Panc1 (cell line): ENCODE results near the gene SIN3B. TPM values are rescaled to one million over a fixed set of nuclear protein-coding genes. Genes with fewer than 3 reads are reported as not detected.

Experiments used
- ATAC-seq: fragments of 200-7000 bp; cut with Tn5 transposase; 2 replicates; pipeline ENCODE4 v1.9.1; 2020; ENCODE audit warnings: mild to moderate bottlenecking, moderate library complexity
- Bru-seq: library from RNA; stranded (reverse); fragments of 400-500 nt; gene quantifications from one replicate; lab custom pipeline; 2021; lab: Mats Ljungman, UMichigan
- BruChase-seq, 2 experiments: library from RNA; stranded (reverse); fragments of 400-500 nt; gene quantifications; one replicate each; lab custom pipeline; 2021; lab: Mats Ljungman, UMichigan
- BruUV-seq: library from RNA; stranded (reverse); fragments of 400-500 nt; replicated peaks from 2 replicates; lab custom pipeline; 2021; lab: Mats Ljungman, UMichigan
- CTCF ChIA-PET: fragments of 300-600 bp; sonication (Branson Sonifier 250); formaldehyde crosslinking; loops from one replicate; lab custom pipeline; 2022; ENCODE audit warnings: antibody characterized with exemption; lab: Charles Lee
- POLR2A ChIA-PET: fragments of 300-600 bp; sonication (Branson Sonifier 250); formaldehyde crosslinking; loops from one replicate; lab custom pipeline; 2022; ENCODE audit warnings: antibody characterized with exemption; lab: Charles Lee
- DNase-seq: peaks from one replicate; pipeline ENCODE4 v3.0.0-alpha.2; 2010; ENCODE audit warnings: low read depth, low spot score
- H3K27ac ChIP-seq: 2 replicates; pipeline ENCODE4 v1.5.1; 2011; ENCODE audit warnings: mild to moderate bottlenecking, low read length, inconsistent platforms
- H3K27me3 ChIP-seq: fragments of 200-500 bp; sonication (Bioruptor generic); 2 replicates; pipeline ENCODE4 v1.6.0; 2014; ENCODE audit warnings: low read length, inconsistent platforms; ENCODE audit not compliant: control insufficient read depth, insufficient read depth
- H3K36me3 ChIP-seq: fragments of 200-500 bp; sonication (Bioruptor generic); 2 replicates; pipeline ENCODE4 v1.5.1; 2014; ENCODE audit warnings: inconsistent platforms, mild to moderate bottlenecking, low read length, moderate library complexity; ENCODE audit not compliant: control insufficient read depth, insufficient read depth
- H3K4me1 ChIP-seq: 2 replicates; pipeline ENCODE4 v1.5.1; 2011; ENCODE audit warnings: inconsistent platforms, mild to moderate bottlenecking, low read length, moderate library complexity; ENCODE audit not compliant: control insufficient read depth, insufficient read depth
- H3K4me3 ChIP-seq, 2 experiments: 2 replicates each; pipeline ENCODE4 v1.5.1; 2011 to 2012; ENCODE audit warnings: low read depth in 2 of 2, low read length in 2 of 2, mild to moderate bottlenecking in 2 of 2, inconsistent platforms in 1 of 2, moderate library complexity in 1 of 2
- H3K9me3 ChIP-seq: fragments of 200-500 bp; sonication (Bioruptor generic); 2 replicates; pipeline ENCODE4 v1.5.1; 2014; ENCODE audit warnings: low read depth, mild to moderate bottlenecking, inconsistent platforms, low read length, moderate library complexity; ENCODE audit not compliant: control insufficient read depth, insufficient read depth
- CTCF ChIP-seq: fragments of 450-650 bp; IDR thresholded peaks from 2 replicates; pipeline ENCODE4 v1.5.1; 2017; ENCODE audit warnings: mild to moderate bottlenecking
- POLR2AphosphoS5 ChIP-seq: IDR thresholded peaks from 2 replicates; pipeline ENCODE4 v1.6.1; 2012; ENCODE audit warnings: mild to moderate bottlenecking, low read depth, low read length, moderate library complexity
- REST ChIP-seq, 2 experiments: IDR thresholded peaks; 2 replicates each; pipeline ENCODE4 v1.6.1; 2011 to 2012; ENCODE audit warnings: low read depth in 2 of 2, control low read depth in 1 of 2, low read length in 1 of 2, mild to moderate bottlenecking in 1 of 2, moderate library complexity in 1 of 2; ENCODE audit not compliant: insufficient read depth in 1 of 2
- SIN3A ChIP-seq: IDR thresholded peaks from 2 replicates; pipeline ENCODE4 v1.6.1; 2012; ENCODE audit warnings: low read depth, mild to moderate bottlenecking, low read length, moderate library complexity, borderline replicate concordance; ENCODE audit not compliant: insufficient read depth
- TCF7L2 ChIP-seq: IDR thresholded peaks from 2 replicates; pipeline ENCODE4 v1.6.1; 2011; ENCODE audit warnings: mild to moderate bottlenecking, low read depth, low read length, inconsistent platforms
- in situ Hi-C: cut with HindIII; loops from 2 replicates; pipeline ENCODE4 v1.10.0; 2016; ENCODE audit warnings: low sequenced_read_pairs, low pct_unique_long_range_greater_than_20kb
- intact Hi-C: fragments of 100-400 bp; cut with micrococcal nuclease; formaldehyde crosslinking; loops from one replicate; pipeline ENCODE4 v1.10.0; 2022; ENCODE audit not compliant: unreplicated experiment
- long read RNA-seq: library from polyadenylated mRNA; unstranded; transcript quantifications from one replicate; pipeline ENCODE4 v2.0.0, GENCODE V29; 2021; ENCODE audit not compliant: unreplicated experiment
- polyA plus RNA-seq: library from polyadenylated mRNA; unstranded; fragments of >200 nt; gene quantifications from one replicate; pipeline ENCODE4 v1.2.1, GENCODE V29; 2012; ENCODE audit warnings: missing spikeins; ENCODE audit not compliant: insufficient read length
- total RNA-seq: library from RNA; stranded (reverse); gene quantifications from one replicate; pipeline ENCODE4 v1.2.1, GENCODE V29; 2021; ENCODE audit not compliant: unreplicated experiment

Gene SIN3B
- 47.0 TPM for total RNA-seq
- 48.3 TPM for polyA plus RNA-seq
- Bru-seq, nascent RNA: percentile 65 among the genes with signal in this experiment
- BruChase-seq, experiment 1, labeled RNA remaining after a 2-hour chase: percentile 77 among the genes with signal in this experiment
- BruChase-seq, experiment 2, labeled RNA remaining after a 6-hour chase: percentile 79 among the genes with signal in this experiment
- long read RNA-seq, full-length matches to known transcripts: 21 of 46 reads
- long read RNA-seq, partial matches to known transcripts: 9 of 46 reads
- long read RNA-seq, other reads (novel, unspliced or antisense): 16 of 46 reads

- ChIA-PET CTCF (no interaction called here), POLR2A (no interaction called here)
Measured at GRCh38 chr19:16829010-16829821, at the start of gene SIN3B. SIN3B (plus strand) TSS chr19:16829398; CDS start chr19:16829421, 23 bp downstream.

More at GRCh38 chr19:16829010-16829821, at the start of gene SIN3B:
- H3K27me3 ChIP-seq: no peaks in the 10 kb centered on the region
- ATAC-seq (peak; percentile 85), DNase-seq (no peak)
- no peak for TF ChIP-seq REST (IDR thresholded peaks at IDR 0.05; ENCODE audit: insufficient read depth in 1 of 2, low read depth in 2 of 2, low read length in 1 of 2)
- TF ChIP-seq TCF7L2: no peak
- no peak for TF ChIP-seq CTCF
- TF ChIP-seq SIN3A: no peak
- peak; percentile 66 for TF ChIP-seq POLR2AphosphoS5
- H3K4me3 ChIP-seq: peak within 1 kb of the TSS; percentile 78 to 83
- intact Hi-C loops (no loop called here), in situ Hi-C loops (no loop called here)
- peak within 1 kb of the TSS; percentile 80 for H3K27ac ChIP-seq
- no peaks in the 10 kb centered on the region for H3K9me3 ChIP-seq
- H3K36me3 ChIP-seq: peaks cover 3% of the 10 kb centered on the region; the same call in 1 of the 2 replicates
- BruUV-seq: no TSS peak
- peaks cover 13% of the 10 kb centered on the region for H3K4me1 ChIP-seq
